HG03457 (cell line): ENCODE results near the gene KCNMA1.

Experiments
- ATAC-seq: cut with Tn5 transposase; IDR thresholded peaks from one replicate; pipeline ENCODE4 v1.9.1; 2021; ENCODE audit warnings: moderate number of reproducible peaks; ENCODE audit not compliant: unreplicated experiment

KCNMA1 gene

GRCh38 chr10:77012812-77013500, 624.7 kb downstream of the KCNMA1 start:
- ATAC-seq, result no peak

- ATAC-seq, result no peak
Measured at GRCh38 chr10:77011874-77012811, 625.5 kb downstream of the KCNMA1 start.

GRCh38 chr10:77010430-77010829, 627.2 kb downstream of the KCNMA1 start:
- ATAC-seq, result no peak

- peak; percentile 62 for ATAC-seq
Measured at GRCh38 chr10:77007834-77008233, 629.8 kb downstream of the KCNMA1 start.

GRCh38 chr10:77006836-77007511, 630.6 kb downstream of the KCNMA1 start:
- no peak for ATAC-seq

- no peak for ATAC-seq
Measured at GRCh38 chr10:77005871-77006270, 631.7 kb downstream of the KCNMA1 start.

GRCh38 chr10:77004917-77005564, 632.6 kb downstream of the KCNMA1 start:
- no peak for ATAC-seq

- no peak for ATAC-seq
Measured at GRCh38 chr10:77002872-77003271, 634.7 kb downstream of the KCNMA1 start.

GRCh38 chr10:77001206-77001605, 636.4 kb downstream of the KCNMA1 start:
- no peak for ATAC-seq

GRCh38 chr10:76998451-76998850, 639.2 kb downstream of the KCNMA1 start:
- no peak for ATAC-seq

GRCh38 chr10:76997631-76998030, 640.0 kb downstream of the KCNMA1 start:
- ATAC-seq, result no peak

- ATAC-seq, result no peak
Measured at GRCh38 chr10:76995023-76995422, 642.6 kb downstream of the KCNMA1 start.

GRCh38 chr10:76993213-76993612, 644.4 kb downstream of the KCNMA1 start:
- ATAC-seq, result no peak

- no peak for ATAC-seq
Measured at GRCh38 chr10:76992467-76992866, 645.1 kb downstream of the KCNMA1 start.

GRCh38 chr10:76991621-76992020, 646.0 kb downstream of the KCNMA1 start:
- no peak for ATAC-seq

- no peak for ATAC-seq
Measured at GRCh38 chr10:76990561-76990960, 647.0 kb downstream of the KCNMA1 start.

GRCh38 chr10:76984559-76985443, 652.8 kb downstream of the KCNMA1 start:
- ATAC-seq, result peak; percentile 69

GRCh38 chr10:76983624-76984023, 654.0 kb downstream of the KCNMA1 start:
- ATAC-seq, result no peak

GRCh38 chr10:76982671-76983070, 654.9 kb downstream of the KCNMA1 start:
- no peak for ATAC-seq

GRCh38 chr10:76981251-76981650, 656.4 kb downstream of the KCNMA1 start:
- no peak for ATAC-seq
